Progenitor cell of endocrine pancreas (in vitro differentiated cells): ENCODE results near the gene SLC23A1. TPM values are rescaled to one million over a fixed set of nuclear protein-coding genes. Genes with fewer than 3 reads are reported as not detected.

Source experiments
- DNase-seq: peaks from one replicate; pipeline ENCODE4 v3.0.0; 2021; ENCODE audit warnings: low spot score; ENCODE audit not compliant: unreplicated experiment
- H3K27ac Mint-ChIP-seq: 2 replicates; pipeline ENCODE4 v1.8.0; 2021; ENCODE audit warnings: mild to moderate bottlenecking, moderate library complexity, mixed read lengths
- H3K27me3 Mint-ChIP-seq: 2 replicates; pipeline ENCODE4 v1.8.0; 2021; ENCODE audit warnings: mixed read lengths
- H3K36me3 Mint-ChIP-seq: 2 replicates; pipeline ENCODE4 v1.8.0; 2022; ENCODE audit warnings: mixed read lengths; ENCODE audit not compliant: insufficient read depth
- H3K4me1 Mint-ChIP-seq: 2 replicates; pipeline ENCODE4 v1.8.0; 2021; ENCODE audit warnings: low read depth, mixed read lengths
- H3K4me3 Mint-ChIP-seq: 2 replicates; pipeline ENCODE4 v1.8.0; 2021; ENCODE audit warnings: low read depth, mild to moderate bottlenecking, moderate library complexity, mixed read lengths
- H3K9me3 Mint-ChIP-seq: 2 replicates; pipeline ENCODE4 v1.8.0; 2021; ENCODE audit warnings: low read depth, mixed read lengths
- total RNA-seq: library from RNA; stranded (reverse); gene quantifications from 2 replicates; pipeline ENCODE4 v1.2.1, GENCODE V29; 2021
- TF ChIP-seq, protein P1 (sequence below): fragments of 200-600 bp; sonication (generic); IDR thresholded peaks from one replicate; pipeline ENCODE4 v1.5.0; 2021; ENCODE audit warnings: antibody characterized with exemption, mild to moderate bottlenecking; ENCODE audit not compliant: unreplicated experiment

Gene SLC23A1
- total RNA-seq, 1 donor from 2014 or later = 0.48 TPM

DNA sequence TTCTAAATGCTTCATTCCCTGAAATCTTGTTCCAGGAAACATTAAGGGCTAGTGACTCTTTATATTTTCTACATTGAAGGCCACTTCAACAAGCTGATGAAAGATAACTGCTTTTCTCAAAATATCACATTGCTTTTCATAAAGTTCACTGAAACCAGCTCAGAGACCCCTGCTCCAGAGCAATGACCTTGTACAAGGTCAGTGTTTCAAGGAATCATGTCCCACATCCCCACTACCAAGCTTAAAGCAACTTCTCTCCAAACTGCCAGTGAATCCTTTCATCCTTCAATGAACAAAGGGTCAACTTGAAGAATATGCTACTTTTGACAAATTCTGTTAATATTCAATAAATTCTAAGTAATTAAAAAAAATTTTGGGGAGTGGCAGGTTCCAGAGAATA lies 32.8 kb upstream of the SLC23A1 start:
- H3K4me1 Mint-ChIP-seq = no peaks in the 10 kb centered on the region
- TF ChIP-seq, protein P1, sequence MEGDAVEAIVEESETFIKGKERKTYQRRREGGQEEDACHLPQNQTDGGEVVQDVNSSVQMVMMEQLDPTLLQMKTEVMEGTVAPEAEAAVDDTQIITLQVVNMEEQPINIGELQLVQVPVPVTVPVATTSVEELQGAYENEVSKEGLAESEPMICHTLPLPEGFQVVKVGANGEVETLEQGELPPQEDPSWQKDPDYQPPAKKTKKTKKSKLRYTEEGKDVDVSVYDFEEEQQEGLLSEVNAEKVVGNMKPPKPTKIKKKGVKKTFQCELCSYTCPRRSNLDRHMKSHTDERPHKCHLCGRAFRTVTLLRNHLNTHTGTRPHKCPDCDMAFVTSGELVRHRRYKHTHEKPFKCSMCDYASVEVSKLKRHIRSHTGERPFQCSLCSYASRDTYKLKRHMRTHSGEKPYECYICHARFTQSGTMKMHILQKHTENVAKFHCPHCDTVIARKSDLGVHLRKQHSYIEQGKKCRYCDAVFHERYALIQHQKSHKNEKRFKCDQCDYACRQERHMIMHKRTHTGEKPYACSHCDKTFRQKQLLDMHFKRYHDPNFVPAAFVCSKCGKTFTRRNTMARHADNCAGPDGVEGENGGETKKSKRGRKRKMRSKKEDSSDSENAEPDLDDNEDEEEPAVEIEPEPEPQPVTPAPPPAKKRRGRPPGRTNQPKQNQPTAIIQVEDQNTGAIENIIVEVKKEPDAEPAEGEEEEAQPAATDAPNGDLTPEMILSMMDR = no peak
- no peaks in the 10 kb centered on the region for H3K9me3 Mint-ChIP-seq
- no peaks in the 10 kb centered on the region for H3K27me3 Mint-ChIP-seq
- peaks cover 7% of the 10 kb centered on the region for H3K36me3 Mint-ChIP-seq
- no peak for DNase-seq
- H3K27ac Mint-ChIP-seq = no peak overlapping the region
- no peak overlapping the region for H3K4me3 Mint-ChIP-seq

DNA sequence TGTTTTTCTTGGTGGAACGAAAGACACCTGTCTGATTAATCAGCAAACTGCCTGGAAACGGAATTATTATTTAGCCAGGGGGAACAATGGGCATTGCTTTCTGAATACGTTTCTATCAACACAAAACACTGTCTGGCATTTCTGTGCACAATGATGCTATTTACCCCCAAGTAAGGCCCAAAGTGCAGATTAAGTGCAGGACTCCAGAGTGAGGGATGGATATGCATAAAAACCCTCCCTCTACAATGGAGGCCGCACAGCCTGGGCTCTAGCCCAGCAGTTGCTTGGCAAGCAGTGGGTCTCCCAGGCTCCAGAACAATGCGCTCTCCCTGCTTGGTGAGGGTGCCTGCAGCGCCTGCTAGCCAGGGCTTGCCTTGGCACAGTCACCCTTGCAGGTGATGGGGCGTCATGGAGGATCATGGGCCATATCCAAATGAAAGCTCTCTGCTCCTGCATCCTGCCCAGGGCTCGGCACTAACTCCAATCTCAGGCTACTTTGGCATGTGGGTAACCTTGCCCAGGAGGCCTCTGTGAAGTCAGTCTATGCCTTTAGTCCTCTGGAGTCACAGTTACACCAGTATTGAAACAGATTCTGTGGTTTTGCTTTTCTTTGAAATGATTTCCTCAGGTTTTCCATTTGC lies 32.2 kb upstream of the SLC23A1 start:
- Mint-ChIP-seq H3K27me3 (no peaks in the 10 kb centered on the region), H3K4me3 (no peak overlapping the region), H3K27ac (no peak overlapping the region), H3K9me3 (no peaks in the 10 kb centered on the region), H3K36me3 (peaks cover 6% of the 10 kb centered on the region), H3K4me1 (no peaks in the 10 kb centered on the region)
- DNase-seq = no peak
- TF ChIP-seq, protein P1 = no peak

DNA sequence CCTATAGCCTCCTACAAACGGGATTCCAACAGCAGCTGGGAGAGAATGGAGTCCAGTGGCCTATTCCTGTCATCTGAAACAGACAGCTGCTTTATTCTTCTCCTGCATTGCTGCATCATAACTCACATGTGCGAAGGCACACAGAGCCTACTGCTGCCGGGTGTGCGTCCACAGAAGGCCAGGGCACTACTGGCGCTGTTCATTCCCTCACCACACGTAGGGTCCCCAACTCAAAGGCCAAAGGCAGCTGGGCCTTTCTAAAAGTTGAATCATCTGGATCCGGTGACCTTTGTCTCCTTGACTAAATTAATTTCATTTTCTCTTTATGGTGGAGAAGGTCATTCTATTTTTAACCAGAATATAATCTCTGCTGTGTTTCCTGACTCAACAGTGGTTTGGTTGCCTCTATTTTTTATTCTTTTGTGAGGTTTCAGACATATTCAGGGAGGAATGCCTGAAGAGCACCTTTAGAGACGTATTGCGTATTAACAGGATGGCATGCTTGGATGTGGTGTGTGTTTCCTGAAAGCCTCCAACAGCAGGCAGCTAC lies 31.6 kb upstream of the SLC23A1 start:
- H3K4me1 Mint-ChIP-seq = no peaks in the 10 kb centered on the region
- TF ChIP-seq, protein P1 = no peak
- DNase-seq = no peak
- no peak overlapping the region for H3K4me3 Mint-ChIP-seq
- no peaks in the 10 kb centered on the region for H3K27me3 Mint-ChIP-seq
- no peak overlapping the region for H3K27ac Mint-ChIP-seq
- peaks cover 5% of the 10 kb centered on the region for H3K36me3 Mint-ChIP-seq
- H3K9me3 Mint-ChIP-seq = no peaks in the 10 kb centered on the region

DNA sequence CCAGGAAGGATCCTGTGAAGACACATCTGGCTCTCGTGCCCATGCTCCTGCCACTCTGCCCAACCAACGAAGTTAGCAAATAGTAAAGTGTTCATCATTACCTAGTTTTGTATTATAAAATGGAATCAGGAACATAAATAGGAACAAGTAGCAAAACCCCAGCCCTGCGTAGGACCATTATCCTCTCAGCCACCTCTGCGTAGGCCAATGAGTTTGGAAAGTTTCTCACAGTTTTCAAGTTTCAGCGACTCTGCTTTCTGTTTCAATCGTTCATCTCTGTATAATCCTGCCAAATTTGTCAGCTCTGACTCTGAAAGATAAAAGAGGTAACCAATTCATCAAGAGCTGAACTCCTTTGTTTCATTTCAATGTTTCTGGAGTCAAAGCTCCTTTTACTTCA lies 30.9 kb upstream of the SLC23A1 start:
- no peaks in the 10 kb centered on the region for H3K4me1 Mint-ChIP-seq
- TF ChIP-seq, protein P1 = no peak
- no peaks in the 10 kb centered on the region for H3K9me3 Mint-ChIP-seq
- H3K36me3 Mint-ChIP-seq = peaks cover 2% of the 10 kb centered on the region
- H3K27ac Mint-ChIP-seq = no peak overlapping the region
- no peak overlapping the region for H3K4me3 Mint-ChIP-seq
- DNase-seq = no peak
- no peaks in the 10 kb centered on the region for H3K27me3 Mint-ChIP-seq

DNA sequence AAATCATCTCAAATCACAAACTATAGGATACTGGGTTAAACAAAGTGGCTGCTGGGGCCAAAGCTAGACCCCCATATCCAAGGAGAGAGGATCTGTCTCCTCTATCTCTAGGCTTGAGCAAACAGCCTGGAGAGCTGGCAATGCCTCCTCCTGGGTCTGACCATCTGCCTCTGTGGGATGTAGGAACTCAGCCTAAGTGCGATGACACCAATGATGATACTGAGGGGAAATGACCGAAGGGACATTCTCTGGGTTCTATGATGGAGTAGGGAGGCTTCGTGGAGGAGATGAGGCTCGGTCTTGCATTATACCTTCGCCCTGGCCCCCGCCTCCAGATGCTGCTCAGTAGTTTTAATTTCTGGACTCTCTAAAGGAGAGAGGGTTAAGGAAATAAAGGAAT lies 30.1 kb upstream of the SLC23A1 start:
- Mint-ChIP-seq H3K9me3 (no peaks in the 10 kb centered on the region), H3K27ac (no peak overlapping the region), H3K4me1 (no peaks in the 10 kb centered on the region), H3K4me3 (no peak overlapping the region), H3K36me3 (peaks cover 2% of the 10 kb centered on the region), H3K27me3 (no peaks in the 10 kb centered on the region)
- TF ChIP-seq, protein P1 = no peak
- no peak for DNase-seq
